NCI-H2171 (cell line): ENCODE data around the gene TK1.
"Not testable (repeated sequence)": the region's sequence is repeated elsewhere in the genome, so short reads cannot be mapped to it uniquely, and the experiment has no call there.

Source experiments
- DNase-seq: peaks from one replicate; lab custom pipeline; 2025; lab: John Stamatoyannopoulos, UW

Gene TK1

DNA sequence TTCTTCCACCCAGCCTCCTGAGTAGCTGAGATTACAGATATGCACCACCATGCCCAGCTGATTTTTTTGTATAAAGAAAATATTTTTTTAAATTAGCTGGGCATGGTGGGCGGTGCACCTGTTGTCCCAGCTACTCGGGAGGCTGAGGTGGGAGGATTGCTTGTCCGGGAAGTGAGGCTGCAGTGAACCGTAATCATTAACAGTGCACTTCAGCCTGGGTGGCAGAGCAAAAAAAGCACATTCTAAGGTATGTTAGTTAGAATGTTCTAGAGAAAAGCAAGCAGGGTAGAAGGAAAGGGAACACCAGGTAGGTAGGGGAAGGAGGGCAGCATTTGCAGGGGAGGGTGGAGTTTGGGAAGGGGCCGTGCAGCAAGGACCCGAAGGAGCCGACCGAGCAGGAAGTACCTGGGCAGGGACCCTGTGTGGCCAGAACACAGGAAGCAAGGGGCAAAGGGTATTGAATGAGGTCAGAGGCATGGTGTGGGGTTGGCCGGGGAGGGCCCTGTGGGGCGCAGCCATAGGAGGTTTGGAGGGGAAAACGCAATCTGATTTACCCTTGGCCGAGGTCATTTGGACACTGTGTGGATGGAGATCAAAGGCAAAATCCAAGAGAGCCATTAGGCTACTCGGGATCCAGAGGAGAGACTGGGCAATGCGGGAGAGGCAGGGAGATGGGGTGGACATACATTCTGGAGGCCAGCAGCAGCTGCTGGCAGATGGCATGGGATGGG, 38.4 kb downstream of the TK1 start:
- no peak for DNase-seq

- DNase-seq: no peak
Measured at GRCh38 chr17:78147315-78147998, 39.4 kb downstream of the TK1 start.

DNA sequence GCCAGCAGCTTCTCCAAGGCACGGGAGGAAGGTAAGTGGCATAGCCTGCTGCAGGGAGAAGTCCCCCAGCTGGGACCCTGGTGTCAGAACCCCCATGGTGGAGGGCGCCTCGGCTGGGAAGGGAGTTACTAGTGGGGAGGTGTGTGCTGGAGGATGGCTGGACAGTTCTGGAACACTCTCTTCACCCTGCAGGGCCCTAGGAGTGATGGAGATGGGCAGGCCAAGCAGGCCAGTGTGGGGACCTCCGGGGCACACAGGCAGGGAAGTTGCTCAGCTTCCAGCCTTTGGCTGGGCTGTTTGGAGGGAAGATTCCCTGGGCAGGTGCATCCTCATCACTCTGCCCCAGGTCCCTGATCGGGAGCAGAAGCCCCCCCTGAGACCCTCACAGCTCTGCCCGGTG, 40.0 kb downstream of the TK1 start:
- no peak for DNase-seq

- no peak for DNase-seq
Measured at GRCh38 chr17:78146471-78146869, 40.4 kb downstream of the TK1 start.

DNA sequence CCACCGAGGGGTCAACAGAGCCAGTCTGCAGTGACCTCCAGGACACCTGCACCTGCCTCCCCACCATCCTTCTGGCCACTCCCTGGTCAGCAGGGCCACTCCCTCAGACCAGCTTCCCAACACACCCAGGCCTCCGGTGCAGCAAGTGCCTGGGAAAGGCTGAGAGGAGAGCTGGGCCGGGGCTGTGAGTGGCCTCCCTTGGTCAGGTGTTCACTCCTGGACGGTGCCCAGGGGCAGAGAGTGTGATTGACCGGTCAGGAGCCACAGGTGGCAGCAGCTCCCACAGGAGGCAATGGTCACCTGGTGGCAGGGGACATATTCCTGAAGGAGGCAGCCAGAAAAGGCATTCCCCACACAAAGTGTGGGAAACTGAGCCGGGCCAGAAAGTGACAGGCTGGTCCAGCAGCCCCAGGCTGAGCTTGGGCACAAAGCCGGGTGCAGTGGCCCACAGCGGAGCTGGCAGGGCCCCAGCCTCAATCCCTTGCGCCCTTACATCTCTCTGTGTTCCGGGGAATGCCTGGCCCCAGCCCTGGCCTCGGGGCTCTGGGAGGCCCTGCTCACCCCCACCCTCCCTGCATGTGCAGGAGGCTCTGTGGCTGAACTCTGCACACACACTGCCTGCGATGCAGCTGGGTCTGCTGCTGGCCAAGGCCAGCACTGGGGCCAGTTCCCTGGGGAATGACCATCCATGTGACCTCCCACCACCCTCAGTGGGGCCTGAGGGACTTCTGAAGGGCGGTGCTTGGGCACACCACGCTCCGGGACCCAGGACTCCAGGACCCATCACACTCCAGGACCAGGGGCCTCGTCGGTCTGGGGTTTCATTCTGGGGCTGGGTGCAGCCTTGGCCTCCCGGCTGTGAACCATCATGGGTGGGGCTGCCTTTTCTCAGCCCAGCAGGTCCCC, 41.9 kb downstream of the TK1 start:
- no peak for DNase-seq

GRCh38 chr17:78144147-78144719, 42.6 kb downstream of the TK1 start:
- no peak for DNase-seq

DNA sequence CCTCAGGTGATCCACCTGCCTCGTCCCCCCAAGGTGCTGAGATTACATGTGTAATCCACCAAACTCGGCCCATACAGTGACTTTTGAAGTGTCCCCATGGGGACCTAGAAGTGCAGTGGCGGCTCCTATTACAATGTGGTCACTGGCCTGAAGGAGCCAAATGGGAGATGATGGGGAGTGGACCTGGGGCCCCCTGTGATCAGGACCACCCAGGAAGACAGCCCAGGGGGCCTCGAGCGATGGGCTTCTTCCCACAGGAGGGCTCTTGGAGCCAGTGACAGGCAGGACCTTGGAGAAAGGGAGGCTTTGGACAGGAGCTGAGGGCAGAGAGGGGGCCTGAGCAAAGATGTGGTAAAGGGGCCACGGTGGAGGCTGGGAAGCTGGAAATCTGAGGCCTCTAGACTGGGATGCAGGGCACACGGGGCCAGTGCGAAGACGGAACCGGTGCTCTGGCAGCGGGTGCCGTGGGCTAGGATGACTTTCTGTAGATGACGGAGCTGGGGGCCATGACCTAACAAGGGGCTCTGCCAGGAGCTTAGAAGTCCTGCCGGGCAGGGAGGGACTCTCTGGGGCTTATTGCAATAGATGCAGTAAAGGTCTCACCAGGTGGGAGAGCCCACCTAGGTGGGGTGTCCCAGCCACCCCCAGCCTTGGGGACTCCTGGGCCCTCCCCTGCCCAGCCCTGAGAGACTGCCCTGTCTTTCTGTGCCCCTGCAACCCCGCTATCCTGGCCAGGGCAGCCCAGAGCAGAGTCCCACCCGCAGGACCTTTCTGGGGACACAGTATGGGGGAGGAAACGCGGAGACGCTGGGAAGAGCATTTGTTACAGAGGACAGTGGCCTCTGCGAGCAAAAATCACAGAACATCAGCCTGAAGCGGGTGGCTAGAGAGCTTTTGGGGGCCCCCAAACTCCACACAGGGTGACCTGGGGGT, 43.4 kb downstream of the TK1 start:
- DNase-seq: no peak

DNA sequence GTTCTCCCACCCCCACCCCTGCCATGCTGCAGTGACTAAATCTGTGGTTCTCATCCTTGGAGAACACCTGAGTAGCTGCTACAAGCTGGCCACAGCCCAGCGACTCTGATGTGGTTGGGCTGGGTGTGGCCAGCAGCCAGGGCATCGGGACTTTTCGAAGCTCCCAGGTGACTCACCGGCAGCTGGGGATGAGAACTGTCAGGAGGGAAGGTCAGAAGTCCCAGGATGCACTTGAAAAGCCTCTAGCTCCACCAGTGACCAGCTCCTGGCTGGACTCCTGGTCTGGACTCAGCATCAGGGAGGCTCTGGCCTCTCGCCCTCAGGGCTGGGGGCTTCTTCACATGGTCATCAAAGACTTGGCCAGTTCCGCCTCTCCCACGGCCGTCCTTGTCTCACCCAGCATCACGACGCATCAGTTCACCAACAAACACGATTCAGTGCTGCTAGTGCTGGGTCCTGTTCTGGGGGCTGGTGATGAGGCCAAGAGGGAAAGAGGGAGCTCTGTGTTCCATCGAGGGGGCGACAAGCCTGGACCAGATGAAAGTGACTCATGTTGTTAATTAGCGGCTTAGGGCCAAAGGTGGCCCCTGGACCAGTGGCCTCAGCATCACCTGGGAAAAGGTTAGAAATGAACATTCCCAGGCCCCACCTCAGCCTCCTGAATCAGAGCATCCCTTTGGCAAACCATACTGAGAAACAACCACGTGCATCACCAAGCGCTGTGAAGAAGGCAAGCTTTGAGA, 44.6 kb downstream of the TK1 start:
- DNase-seq: no peak

DNA sequence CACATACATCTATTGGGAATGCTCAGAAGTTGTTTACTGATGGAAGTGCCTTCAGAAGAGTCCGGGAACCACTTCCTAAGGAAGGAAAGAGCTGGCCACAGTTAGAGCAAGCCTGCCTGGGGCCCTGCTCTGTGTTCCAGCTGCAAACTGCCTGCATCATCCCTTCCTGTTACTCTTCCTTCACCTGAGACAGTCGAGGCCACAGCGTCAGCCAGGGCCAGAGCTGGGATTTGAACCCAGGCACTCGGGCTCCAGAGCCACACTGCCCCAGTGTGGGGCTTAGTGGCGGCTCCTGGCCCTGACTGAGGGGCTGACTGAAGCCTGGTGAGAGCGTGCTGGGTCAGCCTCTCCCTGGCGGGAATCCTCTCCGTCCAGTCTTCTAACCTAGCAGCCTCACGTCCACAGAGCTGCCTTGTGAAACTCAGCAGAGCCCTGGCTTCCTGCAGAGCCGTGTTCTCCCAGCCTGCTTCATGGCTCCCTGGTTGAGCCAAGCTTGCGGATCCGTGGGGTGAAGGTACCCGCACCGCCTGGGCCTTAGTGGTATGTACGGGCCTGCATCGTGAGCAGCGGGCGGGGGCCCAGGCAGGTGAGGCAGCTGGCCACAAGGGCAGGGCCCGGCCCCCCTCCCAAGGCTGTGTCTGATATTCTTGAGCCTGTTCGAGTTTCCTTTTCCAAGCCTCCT, 45.3 kb downstream of the TK1 start:
- no peak for DNase-seq

DNA sequence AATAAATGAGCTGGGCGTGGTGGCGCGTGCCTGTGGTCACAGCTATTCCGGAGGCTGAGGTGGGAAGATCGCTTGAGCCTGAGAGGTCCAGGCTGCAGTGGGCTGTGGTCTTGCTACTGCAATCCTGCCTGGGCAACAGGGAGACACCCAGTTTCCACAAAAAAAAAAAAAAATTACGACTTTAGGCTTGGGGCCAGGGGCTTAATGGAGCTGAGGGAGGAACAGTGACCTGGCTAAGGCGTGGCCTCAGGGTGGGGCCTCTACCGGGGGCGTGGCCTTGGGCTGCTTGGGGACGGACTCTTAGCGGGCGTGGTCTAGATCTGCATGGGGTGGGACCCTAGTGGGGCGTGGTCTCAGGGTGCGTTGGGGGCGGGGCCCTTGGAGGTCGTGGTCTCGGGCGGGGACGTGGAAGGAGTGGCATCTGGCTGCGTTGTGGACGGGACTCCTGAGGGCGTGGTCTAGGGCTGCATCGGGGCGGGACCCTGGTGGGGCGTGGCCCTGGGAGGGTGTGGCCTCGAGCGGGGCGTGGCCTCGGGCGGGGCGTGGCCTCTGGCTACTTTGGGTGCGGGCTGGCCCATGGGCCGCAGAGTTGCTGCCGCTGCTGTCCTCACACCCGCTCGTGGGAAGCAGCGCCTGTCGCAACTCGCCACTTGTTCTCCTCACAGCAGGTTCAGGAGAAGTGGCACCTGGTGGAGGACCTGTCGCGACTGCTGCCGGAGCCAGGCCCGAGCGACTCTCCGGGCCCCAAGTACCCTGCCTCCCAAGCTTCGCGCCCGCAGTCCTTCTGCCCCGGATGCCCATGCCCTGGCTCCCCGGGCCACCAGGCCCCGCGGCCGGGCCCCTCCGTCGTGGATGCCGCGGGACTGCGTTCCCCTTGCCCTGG, 46.4 kb downstream of the TK1 start:
- peak; percentile 95 for DNase-seq

DNA sequence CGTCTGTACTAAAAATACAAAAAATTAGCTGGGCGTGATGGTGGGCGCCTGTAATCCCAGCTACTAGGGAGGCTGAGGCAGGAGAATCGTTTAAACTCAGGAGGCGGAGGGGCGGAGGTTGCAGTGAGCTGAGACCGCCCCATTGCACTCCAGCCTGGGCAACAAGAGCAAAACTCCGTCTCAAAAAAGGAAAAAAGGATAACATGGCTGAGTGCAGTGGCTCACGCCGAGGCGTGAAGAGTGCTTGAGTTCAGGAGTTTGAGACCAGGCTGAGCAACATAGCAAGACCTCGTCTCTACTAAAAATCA, 47.0 kb downstream of the TK1 start:
- not testable (repeated sequence) for DNase-seq

DNA sequence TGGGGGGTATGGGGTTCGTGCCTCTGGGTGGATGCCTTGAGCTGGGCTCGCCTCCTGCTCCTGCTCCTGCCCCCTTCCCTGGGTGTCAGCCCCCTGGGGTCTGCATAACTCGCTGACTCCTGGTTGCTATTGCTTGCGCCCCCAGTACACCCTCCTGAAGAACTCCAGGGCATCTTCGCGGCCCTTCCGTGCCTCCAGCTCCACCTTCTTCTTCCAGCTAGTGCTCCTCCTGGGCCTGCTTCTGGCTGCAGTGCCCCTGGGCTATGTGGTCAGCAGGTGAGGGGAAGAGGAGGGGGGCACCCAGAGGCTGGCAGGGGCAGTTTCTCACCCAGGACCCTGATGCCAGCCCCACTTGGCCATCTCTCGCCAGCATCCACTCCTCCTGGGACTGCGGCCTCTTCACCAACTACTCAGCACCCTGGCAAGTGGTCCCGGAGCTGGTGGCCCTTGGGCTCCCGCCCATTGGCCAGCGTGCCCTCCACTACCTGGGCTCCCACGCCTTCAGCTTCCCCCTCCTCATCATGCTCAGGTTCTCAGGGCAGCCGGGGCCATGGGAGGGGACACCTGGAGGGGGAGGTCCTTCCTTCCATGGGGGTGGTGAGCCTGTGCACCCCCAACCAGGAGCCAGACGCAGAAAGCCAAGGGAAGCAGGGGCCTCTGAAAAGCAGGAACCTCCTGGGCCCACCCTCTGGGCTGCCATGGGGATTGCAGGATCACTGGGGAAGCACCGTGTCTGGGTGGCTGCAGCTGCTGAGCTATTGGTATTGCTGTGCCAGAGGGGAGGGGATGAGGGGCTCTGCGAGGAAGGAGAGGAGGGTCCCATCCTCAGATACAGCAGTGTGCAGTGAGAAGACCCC, 48.4 kb downstream of the TK1 start:
- DNase-seq: no peak

DNA sequence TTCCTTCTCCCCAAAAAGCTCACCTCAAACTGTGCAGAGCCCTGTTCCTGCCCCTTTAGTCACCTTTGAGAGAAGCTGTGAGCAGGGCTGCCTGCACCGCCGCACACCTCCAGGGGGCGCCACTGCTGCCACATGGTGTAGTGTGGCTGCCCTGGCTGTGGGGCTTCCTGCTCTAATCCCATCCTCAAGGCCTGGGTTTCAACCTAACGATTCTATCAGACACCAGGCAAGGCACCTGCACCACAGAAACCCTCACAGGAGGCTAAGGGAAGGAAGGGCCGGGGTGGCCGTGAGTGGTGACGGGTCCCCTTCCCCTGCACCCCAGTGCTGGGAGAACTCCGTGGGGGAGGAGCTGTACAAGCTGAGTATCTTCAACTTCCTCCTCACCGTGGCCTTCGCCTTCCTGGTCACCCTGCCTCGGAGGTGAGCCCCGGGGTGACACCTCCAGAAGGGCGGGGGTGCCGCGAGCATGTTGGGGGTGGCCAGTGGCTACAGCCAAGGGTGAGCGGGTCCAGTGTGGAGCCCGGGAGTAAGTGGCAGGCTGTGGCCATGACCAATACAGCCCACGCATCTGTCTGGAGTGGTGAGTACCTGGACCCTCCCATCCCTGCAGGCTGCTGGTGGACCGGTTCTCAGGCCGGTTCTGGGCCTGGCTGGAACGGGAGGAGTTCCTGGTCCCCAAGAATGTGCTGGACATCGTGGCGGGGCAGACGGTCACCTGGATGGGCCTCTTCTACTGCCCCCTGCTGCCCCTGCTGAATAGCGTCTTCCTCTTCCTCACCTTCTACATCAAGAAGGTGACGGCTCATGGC, 49.3 kb downstream of the TK1 start:
- no peak for DNase-seq

DNA sequence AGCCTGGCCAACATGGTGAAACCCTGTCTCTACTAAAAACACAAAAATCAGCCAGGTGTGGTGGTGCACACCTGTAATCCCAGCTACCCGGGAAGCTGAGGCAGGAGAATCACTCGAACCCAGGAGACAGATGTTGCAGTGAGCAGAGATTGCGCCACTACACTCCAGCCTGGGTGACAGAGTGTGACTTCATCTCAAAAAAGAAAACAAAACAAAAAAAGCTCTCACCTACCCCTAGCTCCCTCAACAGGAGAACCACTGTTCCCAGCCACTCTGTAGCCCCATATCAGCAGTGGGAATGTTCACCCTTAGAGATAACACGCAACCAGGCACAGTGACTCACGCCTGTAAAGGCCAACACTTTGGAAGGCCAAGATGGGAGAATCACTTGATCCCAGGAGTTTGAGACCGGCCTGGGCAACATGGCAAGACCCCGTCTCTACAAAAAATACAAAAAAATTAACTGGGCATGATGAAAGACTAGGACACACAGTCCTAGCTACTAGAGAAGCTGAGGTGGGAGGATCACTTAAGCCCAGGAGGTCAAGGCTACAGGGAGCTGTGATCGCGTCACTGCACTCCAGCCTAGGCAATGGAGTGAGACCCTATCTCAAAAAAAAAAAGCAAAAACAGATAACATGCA, 50.9 kb downstream of the TK1 start:
- no peak for DNase-seq

DNA sequence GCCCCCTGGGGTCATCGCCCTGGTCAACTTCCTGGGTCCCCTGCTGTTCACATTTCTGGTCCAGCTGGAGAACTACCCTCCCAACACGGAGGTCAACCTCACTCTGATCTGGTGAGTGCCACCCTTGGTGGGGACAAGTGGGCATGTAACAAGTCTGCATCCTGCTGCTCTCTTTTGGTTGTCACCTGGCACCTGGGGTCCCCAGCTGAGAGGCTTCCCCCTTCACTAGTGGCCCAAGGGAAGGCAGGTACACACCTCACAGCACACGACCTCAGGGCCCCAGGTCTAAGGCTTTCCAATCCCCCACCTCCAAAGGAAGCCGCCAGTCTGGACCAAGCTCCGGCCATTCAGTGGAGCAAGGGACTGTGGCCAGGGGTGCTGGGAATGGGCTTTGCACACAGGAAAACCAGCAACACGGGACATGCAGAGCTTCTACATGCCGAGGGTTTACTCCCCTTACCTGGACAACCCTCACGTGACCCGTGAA, 51.9 kb downstream of the TK1 start:
- no peak for DNase-seq
